MCF 10A (cell line): ENCODE results near the gene WDR18. TPM values are rescaled to one million over a fixed set of nuclear protein-coding genes. Genes with fewer than 3 reads are reported as not detected.
A peak's percentile ranks its signal among the peaks of the same experiment; 100 is the strongest.
"Not testable (repeated sequence)": the region's sequence is repeated elsewhere in the genome, so short reads cannot be mapped to it uniquely, and the experiment has no call there.

Experiments used
- BruUV-seq: library from RNA; stranded (reverse); fragments of 400-500 nt; replicated peaks from 2 replicates; lab custom pipeline; 2021; lab: Mats Ljungman, UMichigan
- CTCF ChIA-PET: fragments of 300-600 bp; sonication (Branson Sonifier 250); formaldehyde crosslinking; extraction: SDS; loops from one replicate; lab custom pipeline; 2021; ENCODE audit warnings: antibody characterized with exemption, inconsistent platforms; lab: Yijun Ruan, JAX
- POLR2A ChIA-PET: fragments of 300-600, 350-650 bp; sonication (Branson Sonifier 250); formaldehyde crosslinking; extraction: SDS; loops from one replicate; lab custom pipeline; 2020; ENCODE audit warnings: antibody characterized with exemption, inconsistent platforms; lab: Yijun Ruan, JAX
- DNase-seq: peaks from one replicate; pipeline ENCODE4 v3.0.0-alpha.2; 2018; ENCODE audit not compliant: unreplicated experiment
- H3K27ac Mint-ChIP-seq: one replicate; pipeline ENCODE4 v1.8.0; 2022; ENCODE audit warnings: mild to moderate bottlenecking, low read depth, mixed read lengths; ENCODE audit not compliant: unreplicated experiment
- H3K27me3 Mint-ChIP-seq: one replicate; pipeline ENCODE4 v1.8.0; 2022; ENCODE audit warnings: mixed read lengths; ENCODE audit not compliant: insufficient read depth, unreplicated experiment
- H3K36me3 Mint-ChIP-seq: one replicate; pipeline ENCODE4 v1.8.0; 2022; ENCODE audit warnings: mild to moderate bottlenecking, moderate library complexity, mixed read lengths; ENCODE audit not compliant: insufficient read depth, unreplicated experiment
- H3K4me1 Mint-ChIP-seq: one replicate; pipeline ENCODE4 v1.8.0; 2022; ENCODE audit warnings: mixed read lengths; ENCODE audit not compliant: insufficient read depth, unreplicated experiment
- H3K4me3 Mint-ChIP-seq: one replicate; pipeline ENCODE4 v1.8.0; 2022; ENCODE audit warnings: mild to moderate bottlenecking, moderate library complexity, mixed read lengths; ENCODE audit not compliant: unreplicated experiment
- H3K9me3 Mint-ChIP-seq: one replicate; pipeline ENCODE4 v1.8.0; 2022; ENCODE audit warnings: mixed read lengths; ENCODE audit not compliant: unreplicated experiment
- CTCF ChIP-seq: fragments of 200-600 bp; IDR thresholded peaks from one replicate; pipeline ENCODE4 v1.8.0; 2022; ENCODE audit warnings: antibody characterized with exemption, mild to moderate bottlenecking; ENCODE audit not compliant: unreplicated experiment
- intact Hi-C: fragments of 100-400 bp; cut with micrococcal nuclease; formaldehyde crosslinking; loops from 2 replicates; pipeline ENCODE4 v1.14.1; 2022
- total RNA-seq: library from RNA; stranded (reverse); gene quantifications from 2 replicates; pipeline ENCODE4 v1.2.3, GENCODE V29; 2022

The WDR18 gene
- total RNA-seq, 1 experiment from 2014 or later = 96.7 TPM

DNA sequence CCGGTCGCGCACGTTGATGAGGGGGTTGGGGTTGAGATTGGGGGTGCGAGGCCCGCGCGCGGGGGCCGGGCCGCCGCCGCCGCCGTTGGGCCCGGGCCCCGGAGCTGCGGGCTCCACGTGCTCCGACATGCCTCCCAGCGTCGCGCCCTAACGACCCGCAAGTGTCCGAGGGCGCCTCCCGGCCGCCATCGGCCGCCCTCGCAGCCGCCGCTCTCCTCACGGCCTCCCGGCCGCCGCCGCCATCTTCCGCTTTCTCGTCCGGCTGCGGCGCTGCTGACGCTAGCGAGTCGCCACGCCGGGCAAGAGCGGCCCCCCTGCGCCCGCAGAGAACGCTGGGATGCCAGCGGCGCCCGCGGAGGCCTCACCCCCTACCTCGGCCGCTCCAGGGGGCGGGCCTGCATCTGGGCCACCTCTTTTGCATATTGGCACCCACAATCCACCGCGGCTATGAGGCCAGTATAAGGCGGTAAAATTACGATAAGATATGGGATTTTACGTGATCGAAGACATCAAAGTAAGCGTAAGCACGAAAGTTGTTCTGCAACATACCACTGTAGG, 36.8 kb downstream of the WDR18 start, which contains the start of gene TMEM259:
TSS of gene TMEM259 (minus strand) at position 256 of the 558 bp plus-strand sequence. CDS start at position 129, 127 bp downstream.
- H3K27ac Mint-ChIP-seq = peak within 1 kb of the TSS; percentile 99
- CTCF ChIA-PET = interaction anchor here (0.6 to 0.7 kb wide), 2 partner anchors 18 to 362 kb away, joined by 3 to 4 read pairs; no protein-coding TSS in a partner anchor
- no peaks in the 10 kb centered on the region for H3K27me3 Mint-ChIP-seq
- POLR2A ChIA-PET = interaction anchor here (0.6 to 2.3 kb wide), 14 partner anchors 16 to 446 kb away, joined by 3 to 13 read pairs (median 4); partner anchors contain the start of genes ABCA7, CIRBP and WDR18
- peaks cover 17% of the 10 kb centered on the region for H3K4me1 Mint-ChIP-seq
- TF ChIP-seq CTCF = no peak
- no TSS peak for BruUV-seq
- DNase-seq = peak; percentile 99
- H3K4me3 Mint-ChIP-seq = peak within 1 kb of the TSS; percentile 86
- H3K36me3 Mint-ChIP-seq = peaks cover 35% of the 10 kb centered on the region
- intact Hi-C loops = loop anchor here (2.0 kb wide), 1 partner anchor 74 kb away; the partner anchor contains the start of gene POLR2E
- no peaks in the 10 kb centered on the region for H3K9me3 Mint-ChIP-seq

DNA sequence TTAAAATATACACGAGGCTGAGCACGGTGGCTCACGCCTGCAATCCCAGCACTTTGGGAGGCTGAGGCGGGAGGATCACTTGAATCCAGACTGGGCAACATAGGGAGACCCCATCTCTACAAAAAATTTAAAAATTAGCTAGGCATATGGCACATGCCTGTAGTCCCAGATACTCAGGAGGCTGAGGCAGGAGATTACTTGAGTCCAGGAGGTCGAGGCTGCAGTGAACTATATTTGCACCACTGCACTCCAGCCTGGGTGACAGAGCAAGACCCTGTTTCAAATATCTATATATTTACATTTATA, 39.7 kb downstream of the WDR18 start:
- ChIA-PET POLR2A (interaction anchor here (1.4 kb wide), 1 partner anchor 194 kb away, joined by 3 read pairs; no protein-coding TSS in a partner anchor), CTCF (interaction anchor here (0.9 kb wide), 1 partner anchor 51 kb away, joined by 4 read pairs; no protein-coding TSS in a partner anchor)
- H3K4me1 Mint-ChIP-seq, BruUV-seq, DNase-seq, H3K9me3 Mint-ChIP-seq, H3K4me3 Mint-ChIP-seq, H3K27me3 Mint-ChIP-seq, intact Hi-C loops, H3K27ac Mint-ChIP-seq: not testable (repeated sequence)
- H3K36me3 Mint-ChIP-seq = peaks cover 22% of the 10 kb centered on the region

GRCh38 chr19:1025080-1025479, 40.9 kb downstream of the WDR18 start:
- H3K27ac Mint-ChIP-seq, H3K4me1 Mint-ChIP-seq, H3K9me3 Mint-ChIP-seq, BruUV-seq, intact Hi-C loops, H3K27me3 Mint-ChIP-seq, H3K4me3 Mint-ChIP-seq, DNase-seq: not testable (repeated sequence)
- POLR2A ChIA-PET = interaction anchor here (1.8 to 5.8 kb wide), 3 partner anchors 14 to 132 kb away, joined by 3 to 97 read pairs (median 12); partner anchors contain the start of genes ABCA7, MED16 and RNU6-9
- H3K36me3 Mint-ChIP-seq = peaks cover 27% of the 10 kb centered on the region
- CTCF ChIA-PET = interaction anchor here (0.6 kb wide), 1 partner anchor 479 kb away, joined by 3 read pairs; no protein-coding TSS in a partner anchor

- peak; percentile 80 for DNase-seq
- Mint-ChIP-seq H3K36me3 (peaks cover 28% of the 10 kb centered on the region), H3K27ac (peak within 1 kb of the TSS; percentile 96), H3K27me3 (no peaks in the 10 kb centered on the region), H3K4me3 (peak within 1 kb of the TSS; percentile 86), H3K4me1 (peaks cover 12% of the 10 kb centered on the region), H3K9me3 (no peaks in the 10 kb centered on the region)
- CTCF ChIA-PET = interaction anchor here (0.6 to 0.8 kb wide), 3 partner anchors 55 to 418 kb away, joined by 3 to 4 read pairs (median 4); no protein-coding TSS in a partner anchor
- intact Hi-C loops = no loop called here
- TF ChIP-seq CTCF = no peak
- BruUV-seq = no TSS peak
- POLR2A ChIA-PET = interaction anchor here (0.5 to 5.8 kb wide), 33 partner anchors 9 to 850 kb away, joined by 3 to 97 read pairs (median 5); partner anchors contain the start of genes ABCA7, ARHGAP45, CIRBP and GPX4
Observed at GRCh38 chr19:1025960-1026782, 42.0 kb downstream of the WDR18 start, which contains the start of gene CNN2. Gene CNN2, plus strand, starts transcription at chr19:1026608. Its CDS starts 54 bp downstream, at chr19:1026662.
